GM10266 (cell line): ENCODE data around the gene SLC46A2.
A peak's percentile ranks its signal among the peaks of the same experiment; 100 is the strongest.

Experiments used
- DNase-seq: peaks from one replicate; pipeline ENCODE4 v3.0.0; 2012; ENCODE audit errors: extremely low spot score
- CTCF ChIP-seq: IDR thresholded peaks from 2 replicates; pipeline ENCODE4 v1.5.1; 2012; ENCODE audit warnings: mild to moderate bottlenecking, low read depth; ENCODE audit not compliant: control insufficient read depth, insufficient read depth; ENCODE audit errors: missing control alignments

The SLC46A2 gene

GRCh38 chr9:112861638-112862555 is 28.8 kb downstream of the SLC46A2 start:
- no peak for DNase-seq
- TF ChIP-seq CTCF = no peak

- DNase-seq = no peak
- TF ChIP-seq CTCF = no peak
These were observed 29.5 kb downstream of the SLC46A2 start for GRCh38 chr9:112861155-112861554.

- DNase-seq = no peak
- TF ChIP-seq CTCF = no peak
These were observed 30.2 kb downstream of the SLC46A2 start for GRCh38 chr9:112860451-112860850.

- TF ChIP-seq CTCF = no peak
These were observed 32.0 kb downstream of the SLC46A2 start for GRCh38 chr9:112858625-112859147.

GRCh38 chr9:112858005-112858404 is 32.7 kb downstream of the SLC46A2 start:
- TF ChIP-seq CTCF = no peak
- no peak for DNase-seq

More at GRCh38 chr9:112858625-112859147, 32.0 kb downstream of the SLC46A2 start:
- peak; percentile 51 for DNase-seq

- no peak for DNase-seq
- TF ChIP-seq CTCF = no peak
These were observed 33.8 kb downstream of the SLC46A2 start for GRCh38 chr9:112856843-112857242.

- no peak for DNase-seq
- no peak for TF ChIP-seq CTCF
These were observed 34.5 kb downstream of the SLC46A2 start for GRCh38 chr9:112856200-112856599.
